Measurements from ENCODE around the gene PCDHGA11.
"Not testable (repeated sequence)": the region's sequence is repeated elsewhere in the genome, so short reads cannot be mapped to it uniquely, and the experiment has no call there.

The PCDHGA11 gene

DNA sequence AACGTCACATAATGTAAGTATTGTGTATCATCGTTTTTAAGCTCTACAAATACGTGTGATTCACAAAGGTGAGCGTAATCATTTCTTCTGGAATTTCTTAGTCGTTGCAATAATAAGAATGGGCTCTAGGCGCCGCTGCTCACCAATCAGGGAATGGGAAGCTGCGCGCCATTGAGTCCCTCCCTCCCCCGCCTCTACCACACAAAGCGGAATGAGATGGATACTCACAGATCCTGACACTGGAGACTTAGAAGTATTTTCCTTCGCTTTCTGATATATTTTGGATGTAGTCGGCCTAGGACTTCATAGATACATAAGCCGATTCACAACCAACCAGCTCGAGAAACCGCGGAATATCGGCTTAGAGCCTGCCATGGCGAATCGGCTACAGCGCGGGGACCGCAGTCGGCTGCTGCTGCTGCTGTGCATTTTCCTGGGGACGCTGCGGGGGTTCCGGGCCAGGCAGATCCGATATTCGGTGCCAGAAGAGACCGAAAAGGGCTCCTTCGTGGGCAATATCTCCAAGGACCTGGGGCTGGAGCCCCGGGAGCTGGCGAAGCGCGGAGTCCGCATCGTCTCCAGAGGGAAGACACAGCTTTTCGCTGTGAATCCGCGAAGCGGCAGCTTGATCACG lies at the start of gene PCDHGA11:
TSS of gene PCDHGA11 (plus strand) at position 197 of the 634 bp plus-strand sequence. CDS start at position 374, 177 bp downstream.
- no peak for DNase-seq

- DNase-seq: no peak
Observed at GRCh38 chr5:141371572-141372475, 49.0 kb upstream of the PCDHGA11 start.

DNA sequence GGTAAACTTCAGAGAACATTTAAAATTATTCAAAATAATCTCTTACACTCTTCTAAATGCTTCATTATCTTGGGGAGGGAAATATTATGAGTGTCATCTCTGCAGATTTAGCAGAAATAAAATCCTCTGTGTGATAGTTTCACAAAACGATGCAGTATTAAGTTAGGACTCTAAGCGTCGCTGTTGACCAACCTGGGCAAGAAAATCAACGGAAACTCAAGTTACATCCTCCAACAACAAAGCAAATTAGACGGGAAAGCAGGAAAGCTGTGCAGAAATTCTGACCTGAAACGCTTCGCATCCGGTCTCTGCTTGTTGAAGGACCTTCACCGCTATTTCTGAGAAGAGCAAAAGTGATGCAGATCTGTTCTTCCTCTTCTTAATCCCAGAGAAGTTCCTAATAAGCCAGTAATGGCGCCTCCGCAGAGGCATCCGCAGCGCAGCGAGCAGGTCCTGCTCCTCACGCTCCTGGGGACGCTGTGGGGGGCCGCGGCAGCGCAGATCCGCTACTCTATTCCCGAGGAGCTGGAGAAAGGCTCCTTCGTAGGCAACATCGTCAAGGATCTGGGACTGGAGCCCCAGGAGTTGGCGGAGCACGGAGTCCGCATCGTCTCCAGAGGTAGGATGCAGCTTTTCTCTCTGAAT lies 47.1 kb upstream of the PCDHGA11 start, which contains the start of gene PCDHGA6:
TSS of gene PCDHGA6 (plus strand) at position 219 of the 645 bp plus-strand sequence. CDS start at position 412, 193 bp downstream.
- DNase-seq: no peak

DNA sequence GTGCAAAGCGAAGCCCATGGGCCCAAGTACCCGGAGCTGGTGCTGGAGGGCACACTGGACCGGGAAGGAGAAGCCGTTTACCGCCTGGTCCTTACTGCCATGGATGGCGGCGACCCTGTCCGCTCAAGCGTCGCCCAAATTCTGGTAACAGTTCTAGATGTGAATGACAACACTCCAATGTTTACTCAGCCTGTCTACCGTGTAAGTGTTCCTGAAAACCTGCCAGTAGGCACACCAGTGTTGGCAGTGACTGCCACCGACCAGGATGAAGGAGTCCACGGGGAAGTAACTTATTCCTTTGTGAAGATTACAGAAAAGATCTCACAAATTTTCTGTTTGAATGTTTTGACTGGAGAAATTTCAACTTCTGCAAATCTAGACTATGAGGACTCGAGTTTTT lies 46.2 kb upstream of the PCDHGA11 start:
- DNase-seq: no peak

GRCh38 chr5:141375444-141376155 lies 45.3 kb upstream of the PCDHGA11 start:
- not testable (repeated sequence) for DNase-seq

DNA sequence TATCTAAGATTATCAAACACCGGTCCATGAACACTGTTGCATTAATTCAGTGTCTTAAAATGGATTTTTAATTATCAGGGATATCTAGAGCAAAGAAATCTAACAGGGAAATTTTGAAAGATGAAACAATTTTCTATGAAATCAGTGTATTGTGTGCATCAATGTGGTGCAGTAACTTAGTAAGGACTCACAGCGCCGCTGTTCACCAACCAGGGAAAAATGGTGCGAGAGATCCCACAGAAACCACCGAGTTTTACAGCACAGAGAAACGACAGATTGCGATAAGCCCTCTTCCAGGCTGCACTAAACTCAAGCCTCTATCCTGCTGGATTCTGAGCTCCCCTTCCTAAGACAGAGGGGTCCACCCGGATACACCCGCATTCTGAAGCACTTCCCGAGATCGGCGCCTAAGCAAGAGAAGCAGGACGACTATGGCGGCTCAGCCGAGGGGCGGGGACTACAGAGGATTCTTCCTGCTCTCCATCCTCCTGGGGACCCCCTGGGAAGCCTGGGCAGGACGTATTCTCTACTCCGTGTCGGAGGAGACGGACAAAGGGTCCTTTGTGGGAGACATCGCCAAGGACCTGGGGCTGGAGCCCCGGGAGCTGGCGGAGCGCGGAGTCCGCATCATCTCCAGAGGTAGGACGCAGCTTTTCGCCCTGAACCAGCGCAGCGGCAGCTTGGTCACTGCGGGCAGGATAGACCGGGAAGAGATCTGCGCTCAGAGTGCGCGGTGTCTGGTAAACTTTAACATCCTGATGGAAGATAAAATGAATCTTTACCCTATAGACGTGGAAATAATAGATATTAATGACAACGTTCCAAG lies 38.2 kb upstream of the PCDHGA11 start, which contains the start of gene PCDHGA7:
TSS of gene PCDHGA7 (plus strand) at position 274 of the 826 bp plus-strand sequence. CDS start at position 432, 158 bp downstream.
- no peak for DNase-seq

- no peak for DNase-seq
Observed at GRCh38 chr5:141383345-141383744, 37.5 kb upstream of the PCDHGA11 start.

- no peak for DNase-seq
Observed at GRCh38 chr5:141384471-141385267, 36.2 kb upstream of the PCDHGA11 start.

- DNase-seq: not testable (repeated sequence)
Observed at GRCh38 chr5:141387557-141388311, 33.1 kb upstream of the PCDHGA11 start, which contains the start of gene PCDHGB4. Gene PCDHGB4 (plus strand): TSS chr5:141387698. CDS start chr5:141387885, 187 bp downstream.

- DNase-seq: no peak
Observed at GRCh38 chr5:141388661-141389060, 32.2 kb upstream of the PCDHGA11 start.

DNA sequence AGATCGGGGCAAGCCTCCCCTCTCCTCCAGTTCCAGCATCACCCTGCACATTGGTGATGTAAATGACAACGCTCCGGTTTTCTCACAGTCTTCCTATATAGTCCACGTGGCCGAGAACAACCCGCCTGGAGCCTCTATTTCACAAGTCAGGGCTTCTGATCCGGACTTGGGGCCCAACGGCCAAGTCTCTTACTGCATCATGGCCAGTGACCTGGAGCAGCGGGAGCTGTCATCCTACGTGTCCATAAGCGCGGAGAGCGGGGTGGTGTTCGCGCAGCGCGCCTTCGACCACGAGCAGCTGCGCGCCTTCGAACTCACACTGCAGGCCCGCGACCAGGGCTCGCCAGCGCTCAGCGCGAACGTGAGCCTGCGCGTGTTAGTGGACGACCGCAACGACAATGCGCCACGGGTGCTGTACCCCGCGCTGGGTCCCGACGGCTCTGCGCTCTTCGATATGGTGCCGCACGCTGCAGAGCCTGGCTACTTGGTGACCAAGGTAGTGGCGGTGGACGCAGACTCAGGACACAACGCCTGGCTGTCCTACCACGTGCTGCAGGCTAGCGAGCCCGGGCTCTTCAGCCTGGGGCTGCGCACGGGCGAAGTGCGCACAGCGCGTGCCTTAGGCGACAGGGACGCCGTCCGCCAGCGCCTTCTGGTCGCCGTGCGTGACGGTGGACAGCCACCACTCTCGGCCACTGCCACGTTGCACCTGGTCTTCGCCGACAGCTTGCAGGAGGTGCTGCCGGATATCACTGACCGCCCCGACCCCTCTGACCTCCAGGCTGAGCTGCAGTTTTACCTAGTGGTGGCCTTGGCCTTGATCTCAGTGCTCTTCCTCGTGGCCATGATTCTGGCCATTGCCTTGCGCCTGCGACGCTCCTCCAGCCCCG lies 31.5 kb upstream of the PCDHGA11 start:
- no peak for DNase-seq

GRCh38 chr5:141392429-141393198 lies 28.2 kb upstream of the PCDHGA11 start, which contains the start of gene PCDHGA8:
Gene PCDHGA8 (plus strand): TSS chr5:141392633. CDS start chr5:141392814, 181 bp downstream.
- DNase-seq: no peak

DNA sequence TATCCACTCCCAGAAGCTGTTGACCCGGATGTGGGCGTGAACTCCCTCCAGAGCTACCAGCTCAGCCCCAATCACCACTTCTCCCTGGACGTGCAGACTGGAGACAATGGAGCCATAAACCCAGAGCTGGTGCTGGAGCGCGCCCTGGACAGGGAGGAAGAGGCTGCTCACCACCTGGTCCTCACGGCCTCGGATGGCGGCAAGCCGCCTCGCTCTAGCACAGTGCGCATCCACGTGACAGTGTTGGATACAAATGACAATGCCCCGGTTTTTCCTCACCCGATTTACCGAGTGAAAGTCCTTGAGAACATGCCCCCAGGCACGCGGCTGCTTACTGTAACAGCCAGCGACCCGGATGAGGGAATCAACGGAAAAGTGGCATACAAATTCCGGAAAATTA lies 27.6 kb upstream of the PCDHGA11 start:
- DNase-seq: no peak

GRCh38 chr5:141394401-141395187 lies 26.3 kb upstream of the PCDHGA11 start:
- not testable (repeated sequence) for DNase-seq

- DNase-seq: peak; percentile 44
Observed at GRCh38 chr5:141397756-141398551, 22.9 kb upstream of the PCDHGA11 start, which contains the start of gene PCDHGB5. Gene PCDHGB5 (plus strand): TSS chr5:141397947. CDS start chr5:141398128, 181 bp downstream.

- no peak for DNase-seq
Observed at GRCh38 chr5:141398608-141399007, 22.2 kb upstream of the PCDHGA11 start.
